Tracheal epithelial cell (primary cell): ENCODE data around the gene NEK6. TPM values are rescaled to one million over a fixed set of nuclear protein-coding genes. Genes with fewer than 3 reads are reported as not detected.

Experiments used
- total RNA-seq: library from RNA; depleted of rRNA; stranded (reverse); fragments of >200 nt; gene quantifications from 2 replicates; pipeline ENCODE4 v1.2.1, GENCODE V29; 2014

Gene NEK6
- total RNA-seq, result 13.2 and 15.9 TPM in 2 replicates

DNA sequence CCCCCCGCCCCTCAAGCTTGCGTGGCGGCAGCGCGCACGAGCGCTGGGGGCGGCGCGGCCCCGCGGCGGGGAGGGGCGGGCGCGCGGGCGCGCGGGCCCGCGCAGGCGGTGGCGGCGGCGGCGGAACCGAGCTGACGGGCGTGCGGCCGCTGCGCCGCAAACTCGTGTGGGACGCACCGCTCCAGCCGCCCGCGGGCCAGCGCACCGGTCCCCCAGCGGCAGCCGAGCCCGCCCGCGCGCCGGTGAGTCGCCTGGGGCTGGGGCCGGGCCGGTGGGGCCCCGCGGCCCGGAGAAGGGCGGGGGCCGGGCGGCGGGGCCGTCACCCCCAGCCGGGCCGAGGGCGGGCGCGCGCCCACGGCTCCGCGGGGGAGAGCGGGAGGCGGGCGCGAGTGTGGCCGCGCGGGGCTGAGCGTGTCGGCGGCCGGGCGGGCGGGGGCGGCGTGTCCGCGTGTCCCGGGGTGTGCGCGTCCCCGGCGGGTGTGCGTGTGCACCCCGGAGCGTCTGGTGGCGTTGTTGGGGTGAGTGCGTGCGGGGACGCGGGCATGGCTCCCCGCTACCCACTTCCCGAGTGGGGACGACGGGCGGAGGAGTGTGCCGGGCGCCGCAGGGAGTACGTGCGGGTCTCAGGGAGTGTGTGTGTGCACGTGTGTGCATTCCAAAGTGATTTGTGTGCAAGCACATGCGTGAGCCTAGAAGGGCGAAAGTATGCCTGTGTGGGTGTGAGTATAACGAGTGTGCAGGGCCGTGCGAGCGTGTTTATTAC is at the start of gene NEK6:
Gene NEK6 (plus strand): TSS at position 106 of the 763 bp plus-strand sequence. CDS start 44,016 bp downstream, outside the sequence.

Other genes starting within 250 kb of the NEK6 start
- gene LHX2, start 246.2 kb upstream of the NEK6 start, total RNA-seq, result not detected in 2 replicates
- 133 and 144 TPM in 2 replicates for gene PSMB7, start 157.5 kb downstream of the NEK6 start, total RNA-seq
- gene ADGRD2, start 192.5 kb downstream of the NEK6 start, total RNA-seq, result 0.21 TPM in 1 of 2 replicates, not detected in the other
- 0.21 TPM in 1 of 2 replicates, not detected in the other for gene NR5A1, start 249.4 kb downstream of the NEK6 start, total RNA-seq